Pancreas (tissue), 10 donors: ENCODE data around the gene NELFE. TPM values are rescaled to one million over a fixed set of nuclear protein-coding genes. Genes with fewer than 3 reads are reported as not detected.
"Not testable (repeated sequence)": the region's sequence is repeated elsewhere in the genome, so short reads cannot be mapped to it uniquely, and the experiment has no call there.

Experiments
- ATAC-seq, 4 donors: fragments of 200-7000 bp; cut with Tn5 transposase; one replicate each; pipeline versions ENCODE4 v1.8.0 to v1.9.1; 2020; ENCODE audit warnings: mild to moderate bottlenecking in 4 of 4, moderate library complexity in 4 of 4
- DNase-seq, 6 donors: peaks; one replicate each; pipeline ENCODE4 v3.0.0-alpha.2; 2020
- FAIRE-seq: peaks from 2 replicates; lab custom pipeline; 2012; peaks lifted over from hg19 to GRCh38; lab: Jason Lieb, UNC
- H3K27ac ChIP-seq, 4 donors: fragments of 200-600 bp; sonication (generic); 1 replicate in 3 of 4; 2 replicates in 1 of 4; pipeline versions ENCODE4 v1.5.0 to v1.8.0; 2020
- H3K27me3 ChIP-seq, 4 donors: fragments of 200-600 bp; one replicate each; pipeline ENCODE4 v1.8.0; 2021
- H3K36me3 ChIP-seq, 3 donors: fragments of 200-600 bp; sonication (generic) in 1 of 3; one replicate each; pipeline versions ENCODE4 v1.5.0 to v1.8.0; 2020 to 2021
- H3K4me1 ChIP-seq, 3 donors: fragments of 200-600 bp; one replicate each; pipeline ENCODE4 v1.8.0; 2021
- H3K4me3 ChIP-seq, 4 donors: fragments of 200-600 bp; sonication (generic) in 2 of 4; one replicate each; pipeline versions ENCODE4 v1.5.0 to v1.8.0; 2020 to 2021
- H3K9me3 ChIP-seq, 4 donors: fragments of 200-600 bp; one replicate each; pipeline ENCODE4 v1.8.0; 2021
- WGBS, 2 donors: extraction: QIAGEN DNeasy Blood & Tissue Kit; methylation state at CpG; one replicate each; pipeline ENCODE4 v1.1.7; 2013; 5-methylcytosine and 5-hydroxymethylcytosine counted together
- intact Hi-C, 3 donors: fragments of 100-400 bp; cut with DNase I; formaldehyde crosslinking; loops; one replicate each; pipeline versions ENCODE4 v1.11.1 to v1.14.2; 2022
- polyA plus RNA-seq, 2 donors: library from polyadenylated mRNA; stranded (reverse); fragments of 200-250 nt; gene quantifications; one replicate each; pipeline ENCODE4 v1.2.3, GENCODE V29; 2013
- total RNA-seq, 6 donors: library from RNA; stranded (reverse); fragmentation: NEBNext Ultra II Directional in 4 of 6; extraction: Animal tissue kit (Norgen Biotek cat#: 25700) in 4 of 6; gene quantifications; one replicate each; pipeline versions ENCODE4 v1.2.1 to v1.2.4, GENCODE V29; 2021 to 2023
- TF ChIP-seq, protein P1 (sequence below), 4 donors: fragments of 200-600 bp; sonication (generic) in 3 of 4; IDR thresholded peaks; one replicate each; pipeline versions ENCODE4 v1.5.0 to v1.8.0; 2021; ENCODE audit warnings: antibody characterized with exemption in 4 of 4
- donor health status: healthy with polysubstance abuse.
- donor health status: DM: no; HTN: no; CAD: no; lungs with moderate emphysema.
- donor health status: DM: no; HTN: no; CAD: no.
- donor health status: control.
- donor health status: control.
- donor health status: Bipolar disorder and iron deficiency.
- donor health status: DM: yes; HTN: yes; CAD: no.
- donor health status: DM: no; HTN: no; CAD: no.
- donor health status: DM: no; HTN: no; CAD: no.
- donor health status: DM: yes; HTN: yes; CAD: no.

The NELFE gene
- total and polyA plus RNA-seq, 8 donors: 22.5 to 43.8 (median 31.5) TPM

- Histone ChIP-seq H3K27ac (no peak overlapping the region), H3K4me3 (no peak overlapping the region), H3K27me3 (no peaks in the 10 kb centered on the region), H3K36me3 (peaks cover 0 to 6% (median 0%) of the 10 kb centered on the region in 3 donors), H3K4me1 (peaks cover 0 to 6% (median 5%) of the 10 kb centered on the region in 3 donors), H3K9me3 (no peaks in the 10 kb centered on the region)
- DNase-seq: peak in 1 of 6 donors; percentile 12
- intact Hi-C loops: no loop called here
- 97% methylated on average over 12 of the region's 12 CpGs for WGBS, 2 donors
- FAIRE-seq: no peak
- TF ChIP-seq, protein P1, sequence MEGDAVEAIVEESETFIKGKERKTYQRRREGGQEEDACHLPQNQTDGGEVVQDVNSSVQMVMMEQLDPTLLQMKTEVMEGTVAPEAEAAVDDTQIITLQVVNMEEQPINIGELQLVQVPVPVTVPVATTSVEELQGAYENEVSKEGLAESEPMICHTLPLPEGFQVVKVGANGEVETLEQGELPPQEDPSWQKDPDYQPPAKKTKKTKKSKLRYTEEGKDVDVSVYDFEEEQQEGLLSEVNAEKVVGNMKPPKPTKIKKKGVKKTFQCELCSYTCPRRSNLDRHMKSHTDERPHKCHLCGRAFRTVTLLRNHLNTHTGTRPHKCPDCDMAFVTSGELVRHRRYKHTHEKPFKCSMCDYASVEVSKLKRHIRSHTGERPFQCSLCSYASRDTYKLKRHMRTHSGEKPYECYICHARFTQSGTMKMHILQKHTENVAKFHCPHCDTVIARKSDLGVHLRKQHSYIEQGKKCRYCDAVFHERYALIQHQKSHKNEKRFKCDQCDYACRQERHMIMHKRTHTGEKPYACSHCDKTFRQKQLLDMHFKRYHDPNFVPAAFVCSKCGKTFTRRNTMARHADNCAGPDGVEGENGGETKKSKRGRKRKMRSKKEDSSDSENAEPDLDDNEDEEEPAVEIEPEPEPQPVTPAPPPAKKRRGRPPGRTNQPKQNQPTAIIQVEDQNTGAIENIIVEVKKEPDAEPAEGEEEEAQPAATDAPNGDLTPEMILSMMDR (IDR thresholded peaks at IDR 0.05): no peak
- no peak for ATAC-seq
Measured at GRCh38 chr6:31977816-31978431, 19.2 kb upstream of the NELFE start.

GRCh38 chr6:31976065-31976464 lies 17.3 kb upstream of the NELFE start:
- intact Hi-C loops, H3K27me3 ChIP-seq, H3K27ac ChIP-seq, ATAC-seq, H3K36me3 ChIP-seq, FAIRE-seq, H3K4me1 ChIP-seq, H3K4me3 ChIP-seq, H3K9me3 ChIP-seq: not testable (repeated sequence)
- DNase-seq: peak in 4 of 6 donors; percentile 3 to 81 (median 31)
- WGBS, 2 donors: 94 to 97% methylated on average over 17 to 30 of the region's 30 CpGs

DNA sequence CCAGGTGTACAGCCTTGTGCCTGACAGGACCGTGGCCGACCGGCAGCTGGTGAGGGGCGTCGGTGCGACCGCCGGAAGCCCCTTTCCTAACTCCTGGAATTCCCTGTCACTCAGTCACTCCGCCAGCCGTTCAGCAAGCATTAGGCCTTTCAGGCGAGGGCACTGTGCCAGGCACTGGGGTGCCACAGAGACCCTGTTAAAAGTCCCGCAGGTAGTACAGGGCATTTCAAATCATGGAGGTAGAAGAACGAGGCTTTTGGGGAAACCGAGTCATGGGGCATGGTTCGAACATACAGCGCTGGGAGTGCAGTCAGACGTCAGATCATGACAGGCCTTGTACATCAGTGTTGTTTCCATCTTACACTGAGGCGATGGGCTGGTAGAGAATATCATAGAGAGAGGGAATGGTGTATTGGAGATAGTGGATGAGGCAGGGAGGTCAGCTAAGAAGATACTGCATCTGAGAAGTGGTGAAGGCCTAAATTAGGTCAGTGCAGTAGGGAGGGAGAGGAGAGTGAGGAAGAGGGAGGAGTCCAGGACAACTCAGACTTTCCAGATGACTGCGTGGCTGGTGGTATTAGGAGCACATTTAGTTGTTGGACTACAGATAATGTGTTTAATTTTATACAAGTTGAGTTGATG lies 14.1 kb upstream of the NELFE start:
- intact Hi-C loops: no loop called here
- 6 to 7% methylated on average over 19 of the region's 19 CpGs for WGBS, 2 donors
- no peak for FAIRE-seq
- Histone ChIP-seq H3K4me3 (peak overlapping the region; percentile 66 to 89 (median 84)), H3K9me3 (no peaks in the 10 kb centered on the region), H3K36me3 (peaks cover 0 to 11% (median 0%) of the 10 kb centered on the region in 3 donors), H3K4me1 (peaks cover 0 to 9% (median 5%) of the 10 kb centered on the region in 3 donors), H3K27me3 (no peaks in the 10 kb centered on the region), H3K27ac (peak overlapping the region; percentile 86 to 97 (median 96))
- no peak for ATAC-seq
- TF ChIP-seq, protein P1 (IDR thresholded peaks at IDR 0.05): no peak
- DNase-seq: no peak

DNA sequence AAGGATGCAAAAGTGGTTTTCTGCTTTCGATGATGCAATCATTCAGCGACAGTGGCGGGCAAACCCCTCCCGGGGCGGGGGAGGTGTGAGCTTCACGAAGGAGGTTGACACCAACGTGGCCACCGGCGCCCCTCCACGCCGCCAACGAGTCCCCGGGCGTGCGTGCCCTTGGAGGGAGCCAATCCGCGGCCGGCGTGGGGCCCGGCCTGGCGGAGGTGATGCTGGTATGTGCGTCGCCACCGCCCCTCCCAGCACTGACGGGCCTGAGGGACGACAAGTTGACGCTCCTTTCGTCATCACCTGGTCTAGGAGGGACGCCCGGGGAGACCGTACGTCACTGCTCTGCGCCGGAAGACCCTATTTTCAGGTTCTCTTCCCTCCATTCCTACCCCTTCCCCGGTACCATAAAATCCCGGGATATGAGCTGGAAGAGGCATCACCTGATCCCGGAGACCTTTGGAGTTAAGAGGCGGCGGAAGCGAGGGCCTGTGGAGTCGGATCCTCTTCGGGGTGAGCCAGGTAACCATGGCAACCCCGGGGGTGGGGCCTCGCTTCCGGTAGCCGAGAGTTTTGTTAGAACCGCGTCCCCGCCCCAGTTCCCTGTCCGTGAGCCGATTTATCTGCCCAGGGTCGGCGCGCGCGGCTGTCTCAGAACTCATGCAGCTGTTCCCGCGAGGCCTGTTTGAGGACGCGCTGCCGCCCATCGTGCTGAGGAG lies 13.4 kb upstream of the NELFE start, which contains the start of gene DXO:
Gene DXO (minus strand): TSS at position 146 of the 716 bp plus-strand sequence. CDS start 463 bp downstream, outside the sequence.
- peaks cover 0 to 9% (median 5%) of the 10 kb centered on the region in 3 donors for H3K4me1 ChIP-seq
- intact Hi-C loops: no loop called here
- no peaks in the 10 kb centered on the region for H3K27me3 ChIP-seq
- peaks cover 0 to 12% (median 0%) of the 10 kb centered on the region in 3 donors for H3K36me3 ChIP-seq
- FAIRE-seq (no peak), DNase-seq (peak; percentile 90 to 96 (median 94)), ATAC-seq (peak; percentile 91 to 96 (median 92))
- peak within 1 kb of the TSS; percentile 86 to 97 (median 96) for H3K27ac ChIP-seq
- 0% methylated on average over 62 of the region's 62 CpGs for WGBS, 2 donors
- peak within 1 kb of the TSS; percentile 66 to 89 (median 84) for H3K4me3 ChIP-seq
- no peaks in the 10 kb centered on the region for H3K9me3 ChIP-seq
- TF ChIP-seq, protein P1 (IDR thresholded peaks at IDR 0.05): no peak
